Sigmoid colon (tissue), 7 donors: ENCODE data around the gene SUCLG1. TPM values are rescaled to one million over a fixed set of nuclear protein-coding genes. Genes with fewer than 3 reads are reported as not detected.

Experiments
- DNase-seq: peaks from one replicate; pipeline ENCODE4 v3.0.0-alpha.2; 2019
- H3K27ac ChIP-seq, 4 donors: fragments of 200-600 bp; sonication (generic); one replicate each; pipeline ENCODE4 v1.5.1; 2016 to 2019; ENCODE audit warnings: mild to moderate bottlenecking in 1 of 4
- H3K27me3 ChIP-seq, 3 donors: fragments of 200-600 bp; sonication (generic); one replicate each; pipeline ENCODE4 v1.5.1; 2019; ENCODE audit warnings: mild to moderate bottlenecking in 1 of 3
- H3K36me3 ChIP-seq, 4 donors: fragments of 200-600 bp; sonication (generic); one replicate each; pipeline ENCODE4 v1.5.1; 2016 to 2019
- H3K4me1 ChIP-seq, 4 donors: fragments of 200-600 bp; sonication (generic); one replicate each; pipeline ENCODE4 v1.5.1; 2017 to 2019
- H3K4me3 ChIP-seq, 4 donors: fragments of 200-600 bp; sonication (generic); one replicate each; pipeline ENCODE4 v1.5.1; 2017 to 2019; ENCODE audit warnings: mild to moderate bottlenecking in 2 of 4, moderate library complexity in 1 of 4
- H3K9me3 ChIP-seq, 4 donors: fragments of 200-600 bp in 3 of 4; sonication (generic) in 3 of 4; one replicate each; pipeline versions ENCODE4 v1.5.1 to v1.6.1; 2013 to 2019
- CTCF ChIP-seq, 4 experiments: fragments of 450-650 bp in 3 of 4; fragments of 200-600 bp in 1 of 4; IDR thresholded peaks; one replicate each; pipeline ENCODE4 v1.5.1; 2016 to 2019; ENCODE audit warnings: antibody characterized with exemption in 4 of 4, mild to moderate bottlenecking in 3 of 4, moderate library complexity in 2 of 4
- EP300 ChIP-seq, 4 donors: sonication (generic); formaldehyde crosslinking; IDR thresholded peaks; one replicate each; pipeline ENCODE4 v1.6.1; 2017; ENCODE audit warnings: antibody characterized with exemption in 4 of 4
- POLR2A ChIP-seq, 2 donors: fragments of 450-650 bp; IDR thresholded peaks; one replicate each; pipeline ENCODE4 v1.6.1; 2016; ENCODE audit warnings: antibody characterized with exemption in 2 of 2, mild to moderate bottlenecking in 2 of 2, moderate library complexity in 2 of 2
- POLR2AphosphoS5 ChIP-seq, 4 donors: sonication (generic); formaldehyde crosslinking; IDR thresholded peaks; one replicate each; pipeline ENCODE4 v1.6.1; 2017; ENCODE audit warnings: antibody characterized with exemption in 4 of 4
- WGBS, 2 donors: extraction: QIAGEN DNeasy Blood & Tissue Kit; methylation state at CpG; one replicate each; pipeline ENCODE4 v1.1.7; 2013; 5-methylcytosine and 5-hydroxymethylcytosine counted together
- intact Hi-C: fragments of 100-400 bp; cut with DNase I; formaldehyde crosslinking; loops from one replicate; pipeline ENCODE4 v1.15.1; 2023
- polyA plus RNA-seq, 3 donors: library from polyadenylated mRNA; stranded (reverse); fragments of 200-250 nt; gene quantifications; one replicate each; pipeline ENCODE4 v1.2.3, GENCODE V29; 2013
- total RNA-seq, 4 donors: library from RNA; depleted of rRNA; stranded (reverse); fragments of >200 nt; gene quantifications; one replicate each; pipeline ENCODE4 v1.1.0, GENCODE V29; 2016
- donor health status: healthy with polysubstance abuse.
- donor health status: Bipolar disorder and iron deficiency.
- donor health status: healthy.

SUCLG1 gene
- total and polyA plus RNA-seq, 7 donors, result 75.6 to 423 (median 125) TPM

- TF ChIP-seq EP300 (IDR thresholded peaks at IDR 0.05) (no peak), POLR2A (IDR thresholded peaks at IDR 0.05) (no peak), POLR2AphosphoS5 (IDR thresholded peaks at IDR 0.05) (no peak), CTCF (IDR thresholded peaks at IDR 0.05) (no peak)
- no peak for DNase-seq
- no peak overlapping the region for H3K4me3 ChIP-seq
- intact Hi-C loops, result no loop called here
- H3K27ac ChIP-seq, result no peak overlapping the region
- H3K36me3 ChIP-seq, result no peaks in the 10 kb centered on the region
- 73 to 82% methylated on average over 3 of the region's 3 CpGs for WGBS, 2 donors
- no peaks in the 10 kb centered on the region for H3K4me1 ChIP-seq
- H3K9me3 ChIP-seq, result peaks cover 0 to under 1% (median 0%) of the 10 kb centered on the region in 4 donors
- H3K27me3 ChIP-seq, result no peaks in the 10 kb centered on the region
These were observed 23.5 kb upstream of the SUCLG1 start for GRCh38 chr2:84482603-84483002.

- TF ChIP-seq CTCF (IDR thresholded peaks at IDR 0.05), result no peak
- TF ChIP-seq POLR2A (IDR thresholded peaks at IDR 0.05), result no peak
- no peak for TF ChIP-seq EP300 (IDR thresholded peaks at IDR 0.05)
- no peak for TF ChIP-seq POLR2AphosphoS5 (IDR thresholded peaks at IDR 0.05)
- intact Hi-C loops, result no loop called here
- H3K9me3 ChIP-seq, result peaks cover 0 to 8% (median 3%) of the 10 kb centered on the region in 4 donors
- H3K27ac ChIP-seq, result no peak overlapping the region
- H3K36me3 ChIP-seq, result no peaks in the 10 kb centered on the region
- no peak overlapping the region for H3K4me3 ChIP-seq
- no peaks in the 10 kb centered on the region for H3K27me3 ChIP-seq
- H3K4me1 ChIP-seq, result no peaks in the 10 kb centered on the region
- WGBS, 2 donors, result 52 to 82% methylated on average over 5 of the region's 5 CpGs
- DNase-seq, result no peak
These were observed 22.6 kb upstream of the SUCLG1 start for GRCh38 chr2:84481702-84482101.

- H3K36me3 ChIP-seq, result no peaks in the 10 kb centered on the region
- H3K4me3 ChIP-seq, result no peak overlapping the region
- H3K27ac ChIP-seq, result no peak overlapping the region
- no peaks in the 10 kb centered on the region for H3K4me1 ChIP-seq
- H3K27me3 ChIP-seq, result no peaks in the 10 kb centered on the region
- intact Hi-C loops, result no loop called here
- WGBS, 2 donors, result 90% methylated on average over 3 of the region's 3 CpGs
- TF ChIP-seq POLR2AphosphoS5 (IDR thresholded peaks at IDR 0.05) (no peak), CTCF (IDR thresholded peaks at IDR 0.05) (no peak), POLR2A (IDR thresholded peaks at IDR 0.05) (no peak), EP300 (IDR thresholded peaks at IDR 0.05) (no peak)
- DNase-seq, result no peak
- peaks cover 0 to 9% (median 3%) of the 10 kb centered on the region in 4 donors for H3K9me3 ChIP-seq
These were observed 19.8 kb upstream of the SUCLG1 start for GRCh38 chr2:84478867-84479266.

GRCh38 chr2:84477886-84478285 is 18.8 kb upstream of the SUCLG1 start:
- intact Hi-C loops, result no loop called here
- no peak for DNase-seq
- 87 to 93% methylated on average over 1 of the region's 1 CpG for WGBS, 2 donors
- Histone ChIP-seq H3K27me3 (no peaks in the 10 kb centered on the region), H3K4me3 (no peak overlapping the region), H3K27ac (no peak overlapping the region), H3K9me3 (peaks cover 0 to 9% (median 3%) of the 10 kb centered on the region in 4 donors), H3K4me1 (no peaks in the 10 kb centered on the region), H3K36me3 (no peaks in the 10 kb centered on the region)
- TF ChIP-seq POLR2A (IDR thresholded peaks at IDR 0.05) (no peak), CTCF (IDR thresholded peaks at IDR 0.05) (no peak), POLR2AphosphoS5 (IDR thresholded peaks at IDR 0.05) (no peak), EP300 (IDR thresholded peaks at IDR 0.05) (no peak)

GRCh38 chr2:84474176-84474575 is 15.1 kb upstream of the SUCLG1 start:
- H3K27me3 ChIP-seq, result no peaks in the 10 kb centered on the region
- no peak overlapping the region for H3K27ac ChIP-seq
- H3K4me1 ChIP-seq, result no peaks in the 10 kb centered on the region
- no peak overlapping the region for H3K4me3 ChIP-seq
- intact Hi-C loops, result no loop called here
- no peak for TF ChIP-seq EP300 (IDR thresholded peaks at IDR 0.05)
- no peak for TF ChIP-seq POLR2AphosphoS5 (IDR thresholded peaks at IDR 0.05)
- no peak for TF ChIP-seq CTCF (IDR thresholded peaks at IDR 0.05)
- TF ChIP-seq POLR2A (IDR thresholded peaks at IDR 0.05), result no peak
- WGBS, 2 donors, result 54 to 82% methylated on average over 4 of the region's 4 CpGs
- no peaks in the 10 kb centered on the region for H3K36me3 ChIP-seq
- no peak for DNase-seq
- peaks cover 0 to 24% (median 3%) of the 10 kb centered on the region in 4 donors for H3K9me3 ChIP-seq
